Stomach (tissue), 9 donors: ENCODE measurements around the gene TSHZ2. TPM values are rescaled to one million over a fixed set of nuclear protein-coding genes. Genes with fewer than 3 reads are reported as not detected.

Experiments
- DNase-seq, 2 donors: peaks; one replicate each; pipeline versions ENCODE4 v3.0.0 to v3.0.0-alpha.2; 2013 to 2019
- H3K27ac ChIP-seq, 5 donors: fragments of 200-600 bp in 4 of 5; sonication (generic) in 4 of 5; one replicate each; pipeline ENCODE4 v1.5.1; 2013 to 2019; ENCODE audit warnings: mild to moderate bottlenecking in 1 of 5, moderate library complexity in 1 of 5
- H3K27me3 ChIP-seq, 3 donors: fragments of 200-600 bp; sonication (generic); one replicate each; pipeline ENCODE4 v1.5.1; 2017 to 2019; ENCODE audit warnings: mixed run types in 1 of 3
- H3K36me3 ChIP-seq, 4 donors: fragments of 200-600 bp; sonication (generic); 1 replicate in 3 of 4; 2 replicates in 1 of 4; pipeline ENCODE4 v1.5.1; 2016 to 2019
- H3K4me1 ChIP-seq, 4 donors: fragments of 200-600 bp; sonication (generic); one replicate each; pipeline ENCODE4 v1.5.1; 2016 to 2019
- H3K4me3 ChIP-seq, 4 donors: fragments of 200-600 bp; sonication (generic) in 3 of 4; one replicate each; pipeline ENCODE4 v1.5.1; 2016 to 2019; ENCODE audit warnings: mild to moderate bottlenecking in 1 of 4
- H3K9me3 ChIP-seq, 4 donors: fragments of 200-600 bp; sonication (generic); one replicate each; pipeline ENCODE4 v1.5.1; 2016 to 2019
- CTCF ChIP-seq, 7 experiments: fragments of 450-650 bp in 4 of 7; fragments of 200-600 bp in 3 of 7; sonication (generic) in 3 of 7; IDR thresholded peaks; one replicate each; pipeline ENCODE4 v1.5.1; 2016 to 2019; ENCODE audit warnings: antibody characterized with exemption in 7 of 7, control low read depth in 2 of 7, mild to moderate bottlenecking in 1 of 7
- EP300 ChIP-seq: sonication (generic); formaldehyde crosslinking; IDR thresholded peaks from one replicate; pipeline ENCODE4 v1.6.1; 2017; ENCODE audit warnings: antibody characterized with exemption
- POLR2A ChIP-seq, 4 donors: fragments of 450-650 bp; IDR thresholded peaks; one replicate each; pipeline ENCODE4 v1.6.1; 2016; ENCODE audit warnings: antibody characterized with exemption in 4 of 4, control low read depth in 2 of 4, mild to moderate bottlenecking in 1 of 4, moderate library complexity in 1 of 4
- POLR2AphosphoS5 ChIP-seq, 3 donors: sonication (generic); formaldehyde crosslinking; IDR thresholded peaks; one replicate each; pipeline ENCODE4 v1.6.1; 2016; ENCODE audit warnings: antibody characterized with exemption in 3 of 3
- WGBS, 5 donors: extraction: QIAGEN DNeasy Blood & Tissue Kit in 3 of 5; methylation state at CpG; one replicate each; pipeline versions ENCODE4 v1.1.5 to v1.1.7; 2013 to 2018; 5-methylcytosine and 5-hydroxymethylcytosine counted together
- intact Hi-C: fragments of 100-400 bp; cut with DNase I; formaldehyde crosslinking; loops from one replicate; pipeline ENCODE4 v1.15.1; 2023; ENCODE audit warnings: low total_unique reads
- polyA plus RNA-seq, 3 donors: library from polyadenylated mRNA; stranded (reverse); fragments of 200-250 nt; gene quantifications; one replicate each; pipeline ENCODE4 v1.2.3, GENCODE V29; 2013
- total RNA-seq, 5 donors: library from RNA; depleted of rRNA; stranded (reverse); fragments of >200 nt; gene quantifications; one replicate each; pipeline versions ENCODE4 v1.1.0 to v1.2.3, GENCODE V29; 2014 to 2016
- donor health status: healthy with polysubstance abuse.
- donor health status: Bipolar disorder and iron deficiency.
- donor health status: healthy.

TSHZ2 gene
- total and polyA plus RNA-seq, 8 donors: 2.9 to 20.5 (median 5.8) TPM

GRCh38 chr20:53355790-53356189, 383.6 kb downstream of the TSHZ2 start:
- WGBS, 5 donors: 66 to 87% (median 83%) methylated on average over 2 of the region's 2 CpGs

GRCh38 chr20:53359425-53359824, 387.3 kb downstream of the TSHZ2 start:
- TF ChIP-seq CTCF (IDR thresholded peaks at IDR 0.05): no peak
- TF ChIP-seq POLR2A (IDR thresholded peaks at IDR 0.05): no peak
- TF ChIP-seq POLR2AphosphoS5 (IDR thresholded peaks at IDR 0.05): no peak
- no peak for TF ChIP-seq EP300
- no peak for DNase-seq
- intact Hi-C loops: no loop called here
- no peak overlapping the region for H3K4me3 ChIP-seq
- WGBS, 5 donors: 64 to 81% (median 74%) methylated on average over 7 of the region's 7 CpGs
- H3K4me1 ChIP-seq: no peaks in the 10 kb centered on the region
- H3K36me3 ChIP-seq: no peaks in the 10 kb centered on the region
- no peaks in the 10 kb centered on the region for H3K27me3 ChIP-seq
- H3K9me3 ChIP-seq: peaks cover 0 to 16% (median 13%) of the 10 kb centered on the region in 4 donors
- no peak overlapping the region for H3K27ac ChIP-seq

More at GRCh38 chr20:53355790-53356189, 383.6 kb downstream of the TSHZ2 start:
- H3K27ac ChIP-seq: no peak overlapping the region
- no peak overlapping the region for H3K4me3 ChIP-seq
- H3K27me3 ChIP-seq: no peaks in the 10 kb centered on the region
- H3K4me1 ChIP-seq: no peaks in the 10 kb centered on the region
- H3K9me3 ChIP-seq: peaks cover 0 to 16% (median 13%) of the 10 kb centered on the region in 4 donors
- H3K36me3 ChIP-seq: no peaks in the 10 kb centered on the region
- intact Hi-C loops: no loop called here
- DNase-seq: no peak
- no peak for TF ChIP-seq POLR2AphosphoS5 (IDR thresholded peaks at IDR 0.05)
- no peak for TF ChIP-seq CTCF (IDR thresholded peaks at IDR 0.05)
- TF ChIP-seq EP300: no peak
- no peak for TF ChIP-seq POLR2A (IDR thresholded peaks at IDR 0.05)

GRCh38 chr20:53360852-53361251, 388.7 kb downstream of the TSHZ2 start:
- WGBS, 5 donors: 72 to 82% (median 78%) methylated on average over 6 of the region's 6 CpGs
- peaks cover 0 to 3% (median 0%) of the 10 kb centered on the region in 4 donors for H3K4me1 ChIP-seq
- no peak for TF ChIP-seq CTCF (IDR thresholded peaks at IDR 0.05)
- TF ChIP-seq POLR2A (IDR thresholded peaks at IDR 0.05): no peak
- TF ChIP-seq EP300: no peak
- TF ChIP-seq POLR2AphosphoS5 (IDR thresholded peaks at IDR 0.05): no peak
- H3K27me3 ChIP-seq: no peaks in the 10 kb centered on the region
- H3K4me3 ChIP-seq: no peak overlapping the region
- intact Hi-C loops: no loop called here
- DNase-seq: no peak
- no peaks in the 10 kb centered on the region for H3K36me3 ChIP-seq
- peaks cover 0 to 8% (median 7%) of the 10 kb centered on the region in 4 donors for H3K9me3 ChIP-seq
- H3K27ac ChIP-seq: no peak overlapping the region

GRCh38 chr20:53362736-53363135, 390.6 kb downstream of the TSHZ2 start:
- intact Hi-C loops: no loop called here

More at GRCh38 chr20:53362736-53363135, 390.6 kb downstream of the TSHZ2 start:
- H3K27me3 ChIP-seq: no peaks in the 10 kb centered on the region
- H3K4me1 ChIP-seq: peaks cover 0 to 3% (median 0%) of the 10 kb centered on the region in 4 donors
- H3K9me3 ChIP-seq: no peaks in the 10 kb centered on the region
- no peak overlapping the region for H3K27ac ChIP-seq
- no peak overlapping the region for H3K4me3 ChIP-seq
- no peak for TF ChIP-seq POLR2AphosphoS5 (IDR thresholded peaks at IDR 0.05)
- TF ChIP-seq CTCF (IDR thresholded peaks at IDR 0.05): no peak
- no peak for TF ChIP-seq POLR2A (IDR thresholded peaks at IDR 0.05)
- no peak for TF ChIP-seq EP300
- no peaks in the 10 kb centered on the region for H3K36me3 ChIP-seq
- 56 to 92% (median 88%) methylated on average over 4 to 8 of the region's 8 CpGs for WGBS, 5 donors
- DNase-seq: no peak
